ENCODE measurements around the gene TEX11. TPM values are rescaled to one million over a fixed set of nuclear protein-coding genes. Genes with fewer than 3 reads are reported as not detected.
"Not testable (repeated sequence)": the region's sequence is repeated elsewhere in the genome, so short reads cannot be mapped to it uniquely, and the experiment has no call there.

The TEX11 gene
- total and polyA plus RNA-seq, 2 donors (not counting 1 experiment from before 2014, with no cell fraction given), result not detected

GRCh38 chrX:70577442-70577841, 331.1 kb downstream of the TEX11 start:
- Histone ChIP-seq H4K20me1 (ENCODE audit: control insufficient read depth, extremely low read depth, insufficient read depth, low read length) (no peaks in the 10 kb centered on the region), H3K4me1 (ENCODE audit: control insufficient read depth, extremely low read depth, insufficient read depth, low read length) (no peaks in the 10 kb centered on the region), H3K4me3 (replicated peaks in 1 of 4; ENCODE audit: control extremely low read depth in 1 of 4, insufficient read depth in 1 of 4, low read depth in 3 of 4, low read length in 4 of 4) (no peak overlapping the region), H3K9me3 (ENCODE audit: control insufficient read depth, insufficient read depth, low read depth, low read length) (no peaks in the 10 kb centered on the region), H3K27me3 (ENCODE audit: control insufficient read depth, insufficient read depth, low read length) (no peaks in the 10 kb centered on the region), H3K27ac (ENCODE audit: insufficient read depth, low read length) (no peak overlapping the region), H2AFZ (ENCODE audit: low read length) (no peak overlapping the region), H3K4me2 (ENCODE audit: extremely low read depth, insufficient read depth, low read length) (no peak overlapping the region), H3K79me2 (ENCODE audit: control insufficient read depth, insufficient read depth, low read length) (no peaks in the 10 kb centered on the region), H3K9ac (ENCODE audit: insufficient read depth, low read length) (no peak overlapping the region), H3K36me3 (ENCODE audit: control insufficient read depth, insufficient read depth, low read length) (no peaks in the 10 kb centered on the region)
- DNase-seq (ENCODE audit: low read depth in 2 of 2), result no peak
- TF ChIP-seq EZH2 (IDR thresholded peaks at IDR 0.05; ENCODE audit: low read length, missing control alignments), result no peak
- TF ChIP-seq, protein P1, sequence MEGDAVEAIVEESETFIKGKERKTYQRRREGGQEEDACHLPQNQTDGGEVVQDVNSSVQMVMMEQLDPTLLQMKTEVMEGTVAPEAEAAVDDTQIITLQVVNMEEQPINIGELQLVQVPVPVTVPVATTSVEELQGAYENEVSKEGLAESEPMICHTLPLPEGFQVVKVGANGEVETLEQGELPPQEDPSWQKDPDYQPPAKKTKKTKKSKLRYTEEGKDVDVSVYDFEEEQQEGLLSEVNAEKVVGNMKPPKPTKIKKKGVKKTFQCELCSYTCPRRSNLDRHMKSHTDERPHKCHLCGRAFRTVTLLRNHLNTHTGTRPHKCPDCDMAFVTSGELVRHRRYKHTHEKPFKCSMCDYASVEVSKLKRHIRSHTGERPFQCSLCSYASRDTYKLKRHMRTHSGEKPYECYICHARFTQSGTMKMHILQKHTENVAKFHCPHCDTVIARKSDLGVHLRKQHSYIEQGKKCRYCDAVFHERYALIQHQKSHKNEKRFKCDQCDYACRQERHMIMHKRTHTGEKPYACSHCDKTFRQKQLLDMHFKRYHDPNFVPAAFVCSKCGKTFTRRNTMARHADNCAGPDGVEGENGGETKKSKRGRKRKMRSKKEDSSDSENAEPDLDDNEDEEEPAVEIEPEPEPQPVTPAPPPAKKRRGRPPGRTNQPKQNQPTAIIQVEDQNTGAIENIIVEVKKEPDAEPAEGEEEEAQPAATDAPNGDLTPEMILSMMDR (conservative IDR thresholded peaks at IDR 0.05 in 1 of 2, IDR thresholded peaks at IDR 0.05 in 1 of 2; ENCODE audit: low read depth in 1 of 2, low read length in 2 of 2), result no peak

DNA sequence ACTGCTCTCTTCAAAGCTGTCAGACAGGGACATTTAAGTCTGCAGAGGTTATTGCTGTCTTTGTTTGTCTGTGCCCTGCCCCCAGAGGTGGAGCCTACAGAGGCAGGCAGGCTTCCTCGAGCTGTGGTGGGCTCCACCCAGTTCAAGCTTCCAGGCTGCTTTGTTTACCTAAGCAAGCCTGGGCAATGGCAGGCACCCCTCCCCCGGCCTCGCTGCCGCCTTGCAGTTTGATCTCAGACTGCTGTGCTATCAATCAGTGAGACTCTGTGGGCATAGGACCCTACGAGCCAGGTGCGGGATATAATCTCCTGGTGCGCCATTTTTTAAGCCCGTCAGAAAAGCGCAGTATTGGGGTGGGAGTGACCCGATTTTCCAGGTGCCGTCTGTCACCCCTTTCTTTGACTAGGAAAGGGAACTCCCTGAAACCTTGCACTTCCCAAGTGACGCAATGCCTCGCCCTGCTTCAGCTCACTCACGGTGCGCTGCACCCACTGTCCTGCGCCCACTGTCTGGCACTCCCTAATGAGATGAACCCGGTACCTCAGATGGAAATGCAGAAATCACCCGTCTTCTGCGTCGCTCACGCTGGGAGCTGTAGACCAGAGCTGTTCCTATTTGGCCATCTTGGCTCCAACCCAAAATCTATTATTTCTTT, 338.5 kb downstream of the TEX11 start:
- not testable (repeated sequence) for H3K4me1 ChIP-seq (ENCODE audit: control insufficient read depth, extremely low read depth, insufficient read depth, low read length); H3K9ac ChIP-seq (ENCODE audit: insufficient read depth, low read length); H3K4me3 ChIP-seq (replicated peaks in 1 of 4; ENCODE audit: control extremely low read depth in 1 of 4, insufficient read depth in 1 of 4, low read depth in 3 of 4, low read length in 4 of 4); H2AFZ ChIP-seq (ENCODE audit: low read length); H3K27ac ChIP-seq (ENCODE audit: insufficient read depth, low read length); H3K79me2 ChIP-seq (ENCODE audit: control insufficient read depth, insufficient read depth, low read length); H4K20me1 ChIP-seq (ENCODE audit: control insufficient read depth, extremely low read depth, insufficient read depth, low read length); H3K27me3 ChIP-seq (ENCODE audit: control insufficient read depth, insufficient read depth, low read length); H3K9me3 ChIP-seq (ENCODE audit: control insufficient read depth, insufficient read depth, low read depth, low read length); DNase-seq (ENCODE audit: low read depth in 2 of 2); H3K36me3 ChIP-seq (ENCODE audit: control insufficient read depth, insufficient read depth, low read length); H3K4me2 ChIP-seq (ENCODE audit: extremely low read depth, insufficient read depth, low read length)

DNA sequence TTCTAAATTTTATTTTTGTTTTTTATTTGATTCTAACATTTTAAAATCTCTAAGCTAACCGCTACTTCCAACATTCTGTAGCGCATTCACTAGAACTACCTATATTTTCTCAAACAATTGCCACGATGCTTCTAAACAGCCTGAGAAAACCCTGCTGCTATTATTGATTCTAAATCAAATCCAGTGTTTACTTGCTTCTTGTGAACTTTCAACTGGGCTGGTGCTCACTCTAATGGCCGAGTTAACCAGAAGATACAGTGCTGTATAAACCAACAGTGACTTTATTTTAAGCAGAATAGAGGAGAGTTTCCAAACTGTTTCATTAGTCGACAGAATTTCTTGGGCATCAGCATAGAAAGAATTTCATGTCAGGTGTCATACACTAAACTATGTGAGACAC, 353.6 kb downstream of the TEX11 start:
- Histone ChIP-seq H3K9me3 (ENCODE audit: control insufficient read depth, insufficient read depth, low read depth, low read length) (no peaks in the 10 kb centered on the region), H3K4me3 (replicated peaks in 1 of 4; ENCODE audit: control extremely low read depth in 1 of 4, insufficient read depth in 1 of 4, low read depth in 3 of 4, low read length in 4 of 4) (no peak overlapping the region), H3K9ac (ENCODE audit: insufficient read depth, low read length) (no peak overlapping the region), H3K27me3 (ENCODE audit: control insufficient read depth, insufficient read depth, low read length) (no peaks in the 10 kb centered on the region), H3K79me2 (ENCODE audit: control insufficient read depth, insufficient read depth, low read length) (no peaks in the 10 kb centered on the region), H2AFZ (ENCODE audit: low read length) (no peak overlapping the region), H3K36me3 (ENCODE audit: control insufficient read depth, insufficient read depth, low read length) (no peaks in the 10 kb centered on the region), H3K27ac (ENCODE audit: insufficient read depth, low read length) (no peak overlapping the region), H3K4me1 (ENCODE audit: control insufficient read depth, extremely low read depth, insufficient read depth, low read length) (no peaks in the 10 kb centered on the region), H4K20me1 (ENCODE audit: control insufficient read depth, extremely low read depth, insufficient read depth, low read length) (no peaks in the 10 kb centered on the region), H3K4me2 (ENCODE audit: extremely low read depth, insufficient read depth, low read length) (no peak overlapping the region)
- DNase-seq (ENCODE audit: low read depth in 2 of 2), result no peak
- TF ChIP-seq, protein P1 (conservative IDR thresholded peaks at IDR 0.05 in 1 of 2, IDR thresholded peaks at IDR 0.05 in 1 of 2; ENCODE audit: low read depth in 1 of 2, low read length in 2 of 2), result no peak
- TF ChIP-seq EZH2 (IDR thresholded peaks at IDR 0.05; ENCODE audit: low read length, missing control alignments), result no peak
